BE2C (cell line): Measurements from ENCODE around the gene GIPC3.
A peak's percentile ranks its signal among the peaks of the same experiment; 100 is the strongest.

ENCODE experiments used
- DNase-seq: peaks from one replicate; pipeline ENCODE4 v3.0.0-alpha.2; 2020
- H3K27me3 ChIP-seq: fragments of 250-450 bp; sonication (Bioruptor Pico); 2 replicates; pipeline ENCODE4 v1.5.1; 2020; ENCODE audit warnings: mild to moderate bottlenecking
- H3K36me3 ChIP-seq: fragments of 250-450 bp; sonication (Bioruptor Pico); 2 replicates; pipeline ENCODE4 v1.5.1; 2020; ENCODE audit warnings: mild to moderate bottlenecking
- H3K4me1 ChIP-seq: fragments of 250-450 bp; sonication (Bioruptor Pico); 2 replicates; pipeline ENCODE4 v1.5.1; 2020
- H3K4me3 ChIP-seq: 2 replicates; pipeline ENCODE4 v1.5.1; 2011; ENCODE audit warnings: low read depth, low read length
- H3K9me3 ChIP-seq: fragments of 250-450 bp; sonication (Bioruptor Pico); 2 replicates; pipeline ENCODE4 v1.5.1; 2020
- CTCF ChIP-seq: IDR thresholded peaks from 2 replicates; pipeline ENCODE4 v1.5.1; 2012; ENCODE audit warnings: mild to moderate bottlenecking, low read depth, low read length

GIPC3 gene

GRCh38 chr19:3618144-3618810, 33.0 kb downstream of the GIPC3 start:
- Histone ChIP-seq H3K9me3 (no peaks in the 10 kb centered on the region), H3K4me1 (no peaks in the 10 kb centered on the region), H3K36me3 (peaks cover 32% of the 10 kb centered on the region), H3K27me3 (no peaks in the 10 kb centered on the region), H3K4me3 (no peak overlapping the region)
- peak; percentile 74 for DNase-seq
- peak; percentile 78 for TF ChIP-seq CTCF

- H3K4me3 ChIP-seq: no peak overlapping the region
- H3K4me1 ChIP-seq: no peaks in the 10 kb centered on the region
- no peaks in the 10 kb centered on the region for H3K9me3 ChIP-seq
- no peaks in the 10 kb centered on the region for H3K27me3 ChIP-seq
- DNase-seq: no peak
- peaks cover 36% of the 10 kb centered on the region for H3K36me3 ChIP-seq
- no peak for TF ChIP-seq CTCF
Measured at GRCh38 chr19:3618811-3619630, 33.7 kb downstream of the GIPC3 start.

GRCh38 chr19:3619631-3620012, 34.3 kb downstream of the GIPC3 start:
- no peak overlapping the region for H3K4me3 ChIP-seq
- no peak for DNase-seq
- H3K4me1 ChIP-seq: no peaks in the 10 kb centered on the region
- H3K36me3 ChIP-seq: peaks cover 36% of the 10 kb centered on the region
- no peaks in the 10 kb centered on the region for H3K9me3 ChIP-seq
- H3K27me3 ChIP-seq: no peaks in the 10 kb centered on the region
- no peak for TF ChIP-seq CTCF

- Histone ChIP-seq H3K36me3 (peaks cover 35% of the 10 kb centered on the region), H3K9me3 (no peaks in the 10 kb centered on the region), H3K4me3 (no peak overlapping the region), H3K27me3 (no peaks in the 10 kb centered on the region), H3K4me1 (no peaks in the 10 kb centered on the region)
- TF ChIP-seq CTCF: no peak
- no peak for DNase-seq
Measured at GRCh38 chr19:3620145-3620816, 35.0 kb downstream of the GIPC3 start.

- no peak for TF ChIP-seq CTCF
- Histone ChIP-seq H3K4me3 (no peak overlapping the region), H3K4me1 (no peaks in the 10 kb centered on the region; the same call in 1 of the 2 replicates), H3K27me3 (no peaks in the 10 kb centered on the region), H3K9me3 (no peaks in the 10 kb centered on the region), H3K36me3 (peaks cover 33% of the 10 kb centered on the region)
- DNase-seq: no peak
Measured at GRCh38 chr19:3620817-3621547, 35.7 kb downstream of the GIPC3 start.
